MM.1S (cell line): ENCODE results near the gene BORCS6.

ENCODE experiments used
- DNase-seq: peaks from one replicate; pipeline ENCODE4 v3.0.0-alpha.2; 2015
- H2AFZ ChIP-seq: fragments of 300-600 bp; sonication (generic); 2 replicates; pipeline ENCODE4 v1.6.0; 2016; ENCODE audit warnings: antibody characterized with exemption, low read length
- H3F3A ChIP-seq: fragments of 300-600 bp; sonication (generic); 2 replicates; pipeline ENCODE4 v1.6.1; 2016; ENCODE audit warnings: mild to moderate bottlenecking, antibody characterized with exemption, low read length, moderate library complexity, mixed read lengths; ENCODE audit not compliant: insufficient read depth
- H3K27ac ChIP-seq: fragments of 300-600 bp; sonication (generic); 2 replicates; pipeline ENCODE4 v1.5.1; 2016; ENCODE audit warnings: mild to moderate bottlenecking, low read length
- H3K27me3 ChIP-seq: fragments of 300-600 bp; sonication (generic); replicated peaks from 2 replicates; pipeline ENCODE4 v1.6.0; 2016; ENCODE audit warnings: low read length; ENCODE audit not compliant: insufficient read depth
- H3K36me3 ChIP-seq: fragments of 300-600 bp; sonication (generic); replicated peaks from 2 replicates; pipeline ENCODE4 v1.6.1; 2016; ENCODE audit warnings: mild to moderate bottlenecking, low read length, mixed read lengths; ENCODE audit not compliant: insufficient read depth
- H3K4me1 ChIP-seq: fragments of 300-600 bp; sonication (generic); 2 replicates; pipeline ENCODE4 v1.6.1; 2016; ENCODE audit warnings: low read length, mixed read lengths
- H3K4me2 ChIP-seq: fragments of 300-600 bp; sonication (generic); 2 replicates; pipeline ENCODE4 v1.6.0; 2016; ENCODE audit warnings: low read depth, low read length
- H3K4me3 ChIP-seq: fragments of 300-600 bp; sonication (generic); 2 replicates; pipeline ENCODE4 v1.5.1; 2016; ENCODE audit warnings: low read length, mixed read lengths
- H3K79me2 ChIP-seq: fragments of 300-600 bp; sonication (generic); 2 replicates; pipeline ENCODE4 v1.6.1; 2016; ENCODE audit warnings: mixed run types, low read length, mixed read lengths
- H3K9ac ChIP-seq: fragments of 300-600 bp; sonication (generic); 2 replicates; pipeline ENCODE4 v1.6.1; 2016; ENCODE audit warnings: low read length, mixed read lengths
- H3K9me2 ChIP-seq: fragments of 300-600 bp; sonication (generic); replicated peaks from 2 replicates; pipeline ENCODE4 v1.6.1; 2016; ENCODE audit warnings: mild to moderate bottlenecking, low read length, mixed read lengths; ENCODE audit not compliant: insufficient read depth
- H3K9me3 ChIP-seq: fragments of 300-600 bp; sonication (generic); replicated peaks from 2 replicates; pipeline ENCODE4 v1.6.1; 2016; ENCODE audit warnings: mild to moderate bottlenecking, low read length, mixed read lengths; ENCODE audit not compliant: insufficient read depth
- H4K20me1 ChIP-seq: fragments of 300-600 bp; sonication (generic); 2 replicates; pipeline ENCODE4 v1.6.1; 2016; ENCODE audit warnings: mild to moderate bottlenecking, low read length, moderate library complexity, mixed read lengths; ENCODE audit not compliant: insufficient read depth
- CTCF ChIP-seq: fragments of 300-600 bp; sonication (generic); IDR thresholded peaks from 2 replicates; pipeline ENCODE4 v1.5.1; 2016; ENCODE audit warnings: antibody characterized with exemption, low read length, mixed read lengths
- EZH2 ChIP-seq: fragments of 300-600 bp; sonication (generic); optimal IDR thresholded peaks from 2 replicates; pipeline ENCODE3; 2017; ENCODE audit warnings: low read depth, mild to moderate bottlenecking, antibody characterized with exemption, low read length, mixed read lengths
- EZH2phosphoT487 ChIP-seq: fragments of 300-600 bp; sonication (generic); IDR thresholded peaks from 2 replicates; pipeline ENCODE4 v1.6.1; 2018; ENCODE audit warnings: antibody characterized with exemption, low read length

Gene BORCS6

GRCh38 chr17:8212312-8213180 is 22.6 kb upstream of the BORCS6 start:
- no peaks in the 10 kb centered on the region for H4K20me1 ChIP-seq
- TF ChIP-seq EZH2, result no peak
- TF ChIP-seq EZH2phosphoT487, result no peak
- no peak for TF ChIP-seq CTCF
- peaks cover 6% of the 10 kb centered on the region for H3K4me1 ChIP-seq
- no peak overlapping the region for H2AFZ ChIP-seq
- H3K4me2 ChIP-seq, result no peak overlapping the region
- H3K27ac ChIP-seq, result no peak overlapping the region
- peaks cover 25% of the 10 kb centered on the region for H3K79me2 ChIP-seq
- peaks cover 2% of the 10 kb centered on the region for H3K36me3 ChIP-seq
- H3K9ac ChIP-seq, result no peak overlapping the region
- H3F3A ChIP-seq, result peaks cover 19% of the 10 kb centered on the region
- H3K27me3 ChIP-seq, result no peaks in the 10 kb centered on the region
- no peak for DNase-seq
- no peak overlapping the region for H3K4me3 ChIP-seq
- H3K9me2 ChIP-seq, result no peaks in the 10 kb centered on the region
- no peaks in the 10 kb centered on the region for H3K9me3 ChIP-seq

- H3K9me2 ChIP-seq, result no peaks in the 10 kb centered on the region
- DNase-seq, result no peak
- peak overlapping the region; percentile 97 for H3K4me3 ChIP-seq
- peak overlapping the region; percentile 65 for H2AFZ ChIP-seq
- peak overlapping the region; percentile 97 for H3K9ac ChIP-seq
- no peaks in the 10 kb centered on the region for H3K27me3 ChIP-seq
- peak overlapping the region; percentile 94; the same call in 1 of the 2 replicates for H3K27ac ChIP-seq
- no peaks in the 10 kb centered on the region for H4K20me1 ChIP-seq
- peaks cover 19% of the 10 kb centered on the region for H3F3A ChIP-seq
- TF ChIP-seq EZH2phosphoT487 (no peak), CTCF (no peak), EZH2 (no peak)
- peak overlapping the region; percentile 81 for H3K4me2 ChIP-seq
- H3K79me2 ChIP-seq, result peaks cover 39% of the 10 kb centered on the region
- peaks cover 6% of the 10 kb centered on the region for H3K4me1 ChIP-seq
- no peaks in the 10 kb centered on the region for H3K9me3 ChIP-seq
- H3K36me3 ChIP-seq, result peaks cover 13% of the 10 kb centered on the region
These were observed 20.9 kb upstream of the BORCS6 start for GRCh38 chr17:8210761-8211458.

GRCh38 chr17:8209907-8210760 is 20.2 kb upstream of the BORCS6 start, which contains the start of gene AURKB:
AURKB (minus strand) TSS chr17:8210575; CDS start chr17:8210224, 351 bp downstream.
- TF ChIP-seq EZH2, result no peak
- TF ChIP-seq EZH2phosphoT487, result no peak
- 0 out of 2 replicates have a peak, but pooled peaks have one; percentile 6 for TF ChIP-seq CTCF
- Histone ChIP-seq H3K4me1 (peaks cover 6% of the 10 kb centered on the region), H3K4me3 (peak within 1 kb of the TSS; percentile 97), H3K27me3 (no peaks in the 10 kb centered on the region), H2AFZ (peak within 1 kb of the TSS; percentile 65), H3K9ac (peak within 1 kb of the TSS; percentile 97), H3F3A (peaks cover 24% of the 10 kb centered on the region), H3K36me3 (peaks cover 14% of the 10 kb centered on the region), H4K20me1 (no peaks in the 10 kb centered on the region), H3K4me2 (peak within 1 kb of the TSS; percentile 81), H3K9me2 (no peaks in the 10 kb centered on the region), H3K79me2 (peaks cover 43% of the 10 kb centered on the region), H3K9me3 (no peaks in the 10 kb centered on the region), H3K27ac (peak within 1 kb of the TSS; percentile 94)
- DNase-seq, result peak; percentile 98
